ENCODE measurements around the gene KCNQ1.

GRCh38 chr11:2432628-2433071 lies 12.2 kb upstream of the KCNQ1 start:
- TF ChIP-seq CSRNP3 (CRISPR knock-in tag; IDR thresholded peaks at IDR 0.05) (no peak), PATZ1 (CRISPR knock-in tag; IDR thresholded peaks at IDR 0.05; ENCODE audit: borderline replicate concordance) (no peak), CREB5 (CRISPR knock-in tag; IDR thresholded peaks at IDR 0.05; ENCODE audit: low read depth) (no peak), CSDC2 (CRISPR knock-in tag; IDR thresholded peaks at IDR 0.05) (no peak), TCF4 (CRISPR knock-in tag; IDR thresholded peaks at IDR 0.05; ENCODE audit: borderline replicate concordance) (no peak), OSR1 (CRISPR knock-in tag; IDR thresholded peaks at IDR 0.05) (no peak), ARNTL (CRISPR knock-in tag; IDR thresholded peaks at IDR 0.05; ENCODE audit: borderline replicate concordance, low read depth) (no peak), ZFP3 (CRISPR knock-in tag; IDR thresholded peaks at IDR 0.05) (no peak)

Data from SK-N-SH treated with all-trans-retinoic acid at 6 μM for 48 hours (cell line).